ENCODE data around the gene BRCA2.

- TF ChIP-seq POLR2A (IDR thresholded peaks at IDR 0.05) = no peak
- no peak for TF ChIP-seq CTCF (IDR thresholded peaks at IDR 0.05)
These were observed 12.8 kb upstream of the BRCA2 start for GRCh38 chr13:32302461-32302860.

All from testis (tissue), 2 donors.